ENCODE measurements around the gene EIF2B4. TPM values are rescaled to one million over a fixed set of nuclear protein-coding genes. Genes with fewer than 3 reads are reported as not detected.

Gene EIF2B4
- total RNA-seq, 2 experiments from 2014 or later = 23.9 to 32.9 TPM

DNA sequence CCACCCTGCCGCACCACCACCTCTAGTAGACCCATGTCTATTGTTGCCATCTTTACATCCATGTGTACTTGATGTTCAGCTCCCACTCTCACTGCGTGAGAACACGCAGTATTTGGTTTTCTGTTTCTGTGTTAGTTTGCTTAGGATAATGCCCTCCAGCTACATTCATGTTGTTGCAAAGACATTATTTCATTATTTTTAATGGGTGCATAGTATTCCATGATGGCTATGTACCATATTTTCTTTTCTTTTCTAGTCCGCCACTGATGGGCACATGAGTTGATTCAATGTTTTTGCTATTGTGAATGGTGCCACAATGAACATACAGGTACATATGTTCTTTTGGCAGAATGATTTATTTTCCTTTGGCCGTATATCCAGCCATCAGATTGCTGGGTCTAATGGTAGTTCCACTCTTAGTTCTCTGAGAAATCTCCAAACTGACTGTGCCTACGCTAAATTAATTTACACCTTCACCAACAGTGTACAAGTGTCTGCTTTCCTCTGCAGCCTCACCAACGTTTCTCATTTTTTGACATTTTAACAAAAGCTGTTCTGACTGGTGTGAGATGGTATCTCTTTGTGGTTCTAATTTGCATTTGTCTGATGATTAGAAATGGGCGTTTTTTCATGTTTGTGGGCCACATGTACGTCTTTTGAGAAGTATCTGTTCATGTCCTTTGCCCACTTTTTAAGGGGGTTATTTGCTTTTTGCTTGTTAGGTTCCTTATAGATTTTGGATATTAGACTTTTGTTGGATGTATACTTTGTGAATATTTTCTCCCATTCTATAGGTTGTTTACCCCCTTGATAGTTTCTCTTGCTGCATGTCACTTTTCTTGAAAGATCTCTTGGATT, 20.9 kb upstream of the EIF2B4 start:
- Histone ChIP-seq H3K4me2 (ENCODE audit: low read length) (no peak overlapping the region), H3K27ac (ENCODE audit: low read depth, low read length, poor library complexity, severe bottlenecking) (no peak overlapping the region), H3K9me2 (ENCODE audit: insufficient read depth, low read length) (no peaks in the 10 kb centered on the region), H3K4me3 (ENCODE audit: low read depth, low read length, poor library complexity, severe bottlenecking) (no peak overlapping the region), H3K4me1 (ENCODE audit: insufficient read depth, low read length, poor library complexity, severe bottlenecking) (no peaks in the 10 kb centered on the region), H3K36me3 (ENCODE audit: insufficient read depth, low read length) (peaks cover 66% of the 10 kb centered on the region), H3K9me3 (ENCODE audit: low read length) (no peaks in the 10 kb centered on the region), H4K20me1 (ENCODE audit: insufficient read depth, low read length) (peaks cover 9% of the 10 kb centered on the region; the same call in 1 of the 2 replicates), H2AFZ (ENCODE audit: low read length) (no peak overlapping the region), H3K79me2 (ENCODE audit: insufficient read depth, low read depth, low read length) (peaks cover 87% of the 10 kb centered on the region)
- BruUV-seq (replicated peaks) = no TSS peak
- ChIA-PET POLR2A (interaction anchor here (0.6 kb wide), 1 partner anchor 275 kb away, joined by 3 read pairs; no protein-coding TSS in a partner anchor), CTCF (ENCODE audit: unreplicated experiment) (no interaction called here)
- intact Hi-C loops (cut with micrococcal nuclease; ENCODE audit: unreplicated experiment) = no loop called here
- TF ChIP-seq EZH2phosphoT487 (IDR thresholded peaks at IDR 0.05; ENCODE audit: borderline replicate concordance, low read depth, low read length) = no peak
- TF ChIP-seq, protein P1, sequence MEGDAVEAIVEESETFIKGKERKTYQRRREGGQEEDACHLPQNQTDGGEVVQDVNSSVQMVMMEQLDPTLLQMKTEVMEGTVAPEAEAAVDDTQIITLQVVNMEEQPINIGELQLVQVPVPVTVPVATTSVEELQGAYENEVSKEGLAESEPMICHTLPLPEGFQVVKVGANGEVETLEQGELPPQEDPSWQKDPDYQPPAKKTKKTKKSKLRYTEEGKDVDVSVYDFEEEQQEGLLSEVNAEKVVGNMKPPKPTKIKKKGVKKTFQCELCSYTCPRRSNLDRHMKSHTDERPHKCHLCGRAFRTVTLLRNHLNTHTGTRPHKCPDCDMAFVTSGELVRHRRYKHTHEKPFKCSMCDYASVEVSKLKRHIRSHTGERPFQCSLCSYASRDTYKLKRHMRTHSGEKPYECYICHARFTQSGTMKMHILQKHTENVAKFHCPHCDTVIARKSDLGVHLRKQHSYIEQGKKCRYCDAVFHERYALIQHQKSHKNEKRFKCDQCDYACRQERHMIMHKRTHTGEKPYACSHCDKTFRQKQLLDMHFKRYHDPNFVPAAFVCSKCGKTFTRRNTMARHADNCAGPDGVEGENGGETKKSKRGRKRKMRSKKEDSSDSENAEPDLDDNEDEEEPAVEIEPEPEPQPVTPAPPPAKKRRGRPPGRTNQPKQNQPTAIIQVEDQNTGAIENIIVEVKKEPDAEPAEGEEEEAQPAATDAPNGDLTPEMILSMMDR (conservative IDR thresholded peaks at IDR 0.05; ENCODE audit: low read length) = no peak
- no peak for DNase-seq (ENCODE audit: low spot score)

GRCh38 chr2:27381577-27382181, 11.5 kb upstream of the EIF2B4 start:
- BruUV-seq (replicated peaks) = TSS peak; percentile 95
- ChIA-PET POLR2A (no interaction called here), CTCF (ENCODE audit: unreplicated experiment) (no interaction called here)
- intact Hi-C loops (cut with micrococcal nuclease; ENCODE audit: unreplicated experiment) = no loop called here
- no peak overlapping the region for H3K4me3 ChIP-seq (ENCODE audit: low read depth, low read length, poor library complexity, severe bottlenecking)
- no peak overlapping the region for H3K4me2 ChIP-seq (ENCODE audit: low read length)
- H3K4me1 ChIP-seq (ENCODE audit: insufficient read depth, low read length, poor library complexity, severe bottlenecking) = peaks cover 19% of the 10 kb centered on the region
- no peak for TF ChIP-seq EZH2phosphoT487 (IDR thresholded peaks at IDR 0.05; ENCODE audit: borderline replicate concordance, low read depth, low read length)
- TF ChIP-seq, protein P1 (conservative IDR thresholded peaks at IDR 0.05; ENCODE audit: low read length) = no peak
- no peak overlapping the region for H2AFZ ChIP-seq (ENCODE audit: low read length)
- DNase-seq (ENCODE audit: low spot score) = no peak
- no peaks in the 10 kb centered on the region for H4K20me1 ChIP-seq (ENCODE audit: insufficient read depth, low read length)
- peak overlapping the region; percentile 52 for H3K27ac ChIP-seq (ENCODE audit: low read depth, low read length, poor library complexity, severe bottlenecking)
- peaks cover 13% of the 10 kb centered on the region; the same call in 1 of the 2 replicates for H3K79me2 ChIP-seq (ENCODE audit: insufficient read depth, low read depth, low read length)
- no peaks in the 10 kb centered on the region for H3K9me3 ChIP-seq (ENCODE audit: low read length)
- H3K9me2 ChIP-seq (ENCODE audit: insufficient read depth, low read length) = no peaks in the 10 kb centered on the region
- peaks cover 92% of the 10 kb centered on the region for H3K36me3 ChIP-seq (ENCODE audit: insufficient read depth, low read length)

Measured in OCI-LY7 (cell line).